ENCODE data around the gene PSMB3.

PSMB3 gene

DNA sequence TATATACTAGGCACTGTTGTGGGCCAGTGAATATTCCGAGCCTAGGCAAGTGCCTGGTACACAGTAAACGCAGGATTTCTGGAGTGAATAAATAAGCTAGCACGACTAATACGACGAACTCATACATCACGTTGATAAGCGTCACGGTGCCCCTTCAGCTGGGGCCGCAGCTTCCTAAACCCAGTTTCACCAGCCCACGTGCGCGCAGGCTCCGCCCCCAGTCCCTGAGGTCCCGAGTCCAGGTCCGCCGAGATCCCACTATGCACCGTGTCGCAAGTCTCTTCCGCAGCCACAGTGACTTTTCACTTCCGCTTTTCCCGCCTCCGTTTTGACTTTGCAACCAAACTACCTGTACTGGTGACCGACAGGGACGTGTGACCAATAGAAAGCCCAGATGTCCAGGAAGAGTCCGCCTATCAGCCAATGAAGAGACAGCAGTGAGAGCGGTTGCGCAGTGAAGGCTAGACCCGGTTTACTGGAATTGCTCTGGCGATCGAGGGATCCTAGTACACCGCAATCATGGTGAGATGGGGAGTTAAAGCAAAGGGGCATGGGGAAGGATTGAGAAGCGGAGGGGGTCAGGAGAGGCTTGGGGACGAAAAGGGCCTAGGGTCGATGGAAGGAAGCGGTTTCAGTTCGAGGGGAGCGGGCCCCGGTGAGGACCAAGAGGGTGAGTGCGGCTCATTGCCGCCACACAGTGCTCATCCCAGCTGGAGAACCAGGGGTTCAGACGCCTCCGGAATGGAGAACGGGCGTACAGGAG lies at the start of gene PSMB3:
Gene PSMB3, plus strand, starts transcription at position 434 of the 763 bp plus-strand sequence. Its CDS starts 86 bp downstream, at position 520.
- peak; percentile 97 for DNase-seq (ENCODE audit: low spot score)

DNA sequence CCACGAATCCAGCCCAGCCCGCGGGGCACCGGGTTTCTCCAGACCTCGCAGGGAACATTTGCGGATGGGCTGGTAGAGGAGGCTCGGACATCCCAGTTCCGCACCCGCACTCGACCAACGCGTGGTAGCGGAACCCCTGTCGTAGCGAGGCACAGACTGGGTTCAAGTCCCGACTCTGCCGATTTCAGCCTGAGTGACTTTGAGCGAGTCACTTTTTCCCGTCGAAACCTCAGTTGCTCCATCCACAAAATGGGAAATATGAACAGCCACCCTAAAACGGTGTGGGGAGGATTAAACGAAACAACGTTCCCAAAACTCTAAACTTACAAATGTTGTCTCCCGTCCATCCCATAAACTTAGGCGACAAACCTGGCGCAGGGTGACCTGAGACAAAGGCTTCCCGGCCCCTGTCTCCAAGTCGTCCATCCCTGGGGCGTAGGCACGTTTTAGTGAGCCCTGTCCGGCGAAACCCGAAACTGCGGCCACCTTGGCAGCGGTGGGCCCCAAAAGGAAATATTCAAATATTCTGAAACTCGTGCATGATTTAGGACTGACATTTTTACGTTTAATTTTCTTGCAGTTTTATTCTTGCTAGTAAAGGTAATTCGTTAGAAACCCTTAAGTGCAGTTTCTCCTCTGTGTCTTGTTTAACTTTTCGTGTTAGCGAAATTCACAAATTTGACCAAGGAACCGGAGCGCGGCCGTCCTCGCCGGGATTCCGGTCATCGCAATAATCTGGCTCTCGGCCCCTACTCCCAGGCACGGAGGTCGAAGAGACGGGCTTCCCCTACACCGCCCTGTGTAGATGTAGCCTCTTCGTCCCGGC lies 49.4 kb upstream of the PSMB3 start:
- no peak for DNase-seq (ENCODE audit: low spot score)

DNA sequence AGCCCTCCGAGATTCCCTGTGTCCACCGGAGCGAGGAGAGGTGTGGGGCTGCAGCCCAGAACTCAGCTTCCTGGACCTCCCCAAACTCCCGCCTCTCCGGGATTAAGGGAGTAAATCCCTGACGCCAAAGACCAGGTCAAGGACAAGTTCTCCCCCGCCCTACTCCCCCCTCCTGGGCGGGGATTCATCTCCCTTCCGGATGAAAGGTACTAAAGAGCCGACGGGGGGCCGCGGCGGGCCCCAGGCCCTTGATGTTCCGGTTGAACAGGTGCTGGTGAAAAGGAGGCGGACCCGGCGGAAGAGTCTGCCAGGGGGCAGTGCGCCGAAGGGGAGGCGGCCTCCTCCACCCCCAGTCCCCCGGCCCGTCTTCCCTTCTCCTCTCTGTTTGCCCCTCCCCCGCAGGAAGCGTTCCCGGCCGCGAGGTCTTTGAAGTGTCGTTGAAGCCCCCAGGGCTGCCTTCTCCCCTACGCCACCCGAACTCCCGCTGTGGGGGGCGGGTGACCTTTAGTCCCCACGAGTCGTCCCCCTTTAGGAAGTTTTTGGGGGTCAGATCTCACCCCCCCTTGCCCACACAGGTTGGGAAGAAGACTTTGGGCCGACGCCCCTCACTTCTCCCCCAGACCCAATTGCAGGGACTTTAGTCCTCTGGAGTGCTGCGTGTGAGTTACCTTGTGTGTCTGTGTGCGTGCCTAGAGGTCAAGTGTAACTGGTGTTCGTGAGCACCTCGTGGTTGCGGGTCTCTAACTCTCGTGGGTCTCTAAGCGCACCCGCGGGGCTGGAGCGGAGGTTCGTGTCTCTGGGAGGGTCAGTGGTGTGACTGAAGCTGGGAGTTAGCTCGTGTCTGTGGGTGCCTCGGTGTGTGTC lies 48.6 kb upstream of the PSMB3 start:
- peak; percentile 79 for DNase-seq (ENCODE audit: low spot score)

DNA sequence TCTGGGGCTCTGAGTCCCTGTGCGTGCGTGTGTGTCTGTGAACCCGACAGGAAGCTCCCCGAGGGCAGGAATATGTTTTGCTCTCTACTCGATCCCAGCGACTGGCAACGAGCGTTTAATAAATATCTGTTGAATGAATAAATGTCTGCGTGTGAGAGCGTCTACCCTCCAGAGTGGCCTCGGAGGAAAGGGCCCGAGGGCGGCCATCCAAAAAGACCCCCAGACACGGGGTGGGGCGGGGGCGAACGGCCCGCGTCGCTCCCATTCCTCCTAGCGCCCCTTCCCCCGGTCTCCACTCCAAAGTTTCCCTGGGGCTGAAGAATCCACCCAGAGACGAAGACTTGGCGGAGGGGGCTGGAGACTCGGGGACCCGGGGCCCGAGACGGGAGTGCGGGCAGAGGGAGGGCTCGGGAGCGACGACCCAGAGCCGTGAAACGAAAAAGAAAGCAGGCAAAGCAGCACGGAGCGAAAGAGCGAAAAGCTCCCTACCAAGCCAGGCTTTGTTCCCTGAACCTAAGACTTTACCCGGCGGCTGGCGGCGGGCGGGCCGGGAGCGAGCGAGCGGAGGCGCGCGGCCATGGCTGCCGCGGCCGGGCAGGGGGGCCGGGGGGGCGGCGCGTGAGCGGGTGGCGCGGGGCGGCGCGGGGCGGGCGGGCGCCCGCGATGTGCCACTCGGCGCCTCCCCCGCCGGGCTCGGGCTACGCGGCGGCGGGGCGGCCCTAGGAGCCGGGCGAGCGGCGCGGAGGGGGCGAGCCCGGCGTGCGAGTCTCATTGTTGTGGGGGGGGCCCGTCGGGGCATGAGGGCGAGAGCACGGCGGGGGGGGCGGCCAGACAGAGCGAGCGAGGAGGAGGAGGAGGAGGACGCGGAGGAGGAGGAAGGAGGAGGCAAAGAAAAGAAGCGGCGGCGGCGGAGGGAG lies 47.7 kb upstream of the PSMB3 start, which contains the start of gene MLLT6:
Gene MLLT6, plus strand, starts transcription at position 668 of the 917 bp plus-strand sequence. CDS start 360 bp downstream, outside the sequence.
- DNase-seq (ENCODE audit: low spot score) = peak; percentile 96

DNA sequence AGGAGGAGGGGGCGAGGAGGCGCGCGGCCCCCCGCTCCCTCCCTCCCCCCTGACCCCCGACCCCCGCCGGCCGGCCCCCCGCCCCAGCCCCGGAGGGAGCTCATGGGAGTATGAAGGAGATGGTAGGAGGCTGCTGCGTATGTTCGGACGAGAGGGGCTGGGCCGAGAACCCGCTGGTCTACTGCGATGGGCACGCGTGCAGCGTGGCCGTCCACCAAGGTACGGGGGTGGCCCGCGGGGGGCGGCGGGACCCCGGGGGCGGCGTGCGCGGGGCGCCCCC lies 47.1 kb upstream of the PSMB3 start:
- DNase-seq (ENCODE audit: low spot score) = peak; percentile 83

DNA sequence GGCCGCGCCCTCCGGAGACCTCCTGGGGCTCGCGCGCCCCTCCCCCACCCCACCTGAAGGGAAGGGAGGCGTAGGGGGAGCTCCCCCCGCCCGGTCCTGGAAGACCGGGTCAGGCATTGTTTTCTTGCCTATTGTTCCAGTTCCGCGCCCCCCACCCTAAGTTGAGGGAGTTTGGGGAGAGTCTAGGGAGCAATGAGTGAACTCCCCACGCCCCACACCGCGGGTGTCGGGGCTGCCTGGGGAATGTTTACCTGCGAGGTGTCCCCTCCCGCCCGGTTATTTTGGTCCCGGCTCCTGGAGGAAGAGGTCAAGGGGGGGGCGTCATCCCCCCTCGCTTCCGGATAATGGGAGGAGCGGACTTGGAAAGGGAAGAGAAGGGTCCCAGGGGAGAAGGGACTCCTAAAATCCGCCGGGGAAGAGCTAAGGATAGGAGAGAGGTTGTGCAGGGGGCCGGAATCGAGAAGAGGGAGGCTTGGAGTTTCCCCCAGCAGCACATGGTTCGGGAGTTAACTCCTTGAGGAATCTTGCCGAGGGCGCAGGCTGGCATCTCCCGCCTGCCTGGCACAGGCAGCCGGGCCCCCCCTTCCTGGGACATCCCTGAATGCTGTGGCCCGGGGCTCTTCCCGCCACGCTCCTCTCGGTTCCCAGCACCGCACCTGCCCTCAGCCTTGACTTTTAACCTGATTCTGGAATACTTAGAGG lies 46.6 kb upstream of the PSMB3 start:
- peak; percentile 88 for DNase-seq (ENCODE audit: low spot score)

DNA sequence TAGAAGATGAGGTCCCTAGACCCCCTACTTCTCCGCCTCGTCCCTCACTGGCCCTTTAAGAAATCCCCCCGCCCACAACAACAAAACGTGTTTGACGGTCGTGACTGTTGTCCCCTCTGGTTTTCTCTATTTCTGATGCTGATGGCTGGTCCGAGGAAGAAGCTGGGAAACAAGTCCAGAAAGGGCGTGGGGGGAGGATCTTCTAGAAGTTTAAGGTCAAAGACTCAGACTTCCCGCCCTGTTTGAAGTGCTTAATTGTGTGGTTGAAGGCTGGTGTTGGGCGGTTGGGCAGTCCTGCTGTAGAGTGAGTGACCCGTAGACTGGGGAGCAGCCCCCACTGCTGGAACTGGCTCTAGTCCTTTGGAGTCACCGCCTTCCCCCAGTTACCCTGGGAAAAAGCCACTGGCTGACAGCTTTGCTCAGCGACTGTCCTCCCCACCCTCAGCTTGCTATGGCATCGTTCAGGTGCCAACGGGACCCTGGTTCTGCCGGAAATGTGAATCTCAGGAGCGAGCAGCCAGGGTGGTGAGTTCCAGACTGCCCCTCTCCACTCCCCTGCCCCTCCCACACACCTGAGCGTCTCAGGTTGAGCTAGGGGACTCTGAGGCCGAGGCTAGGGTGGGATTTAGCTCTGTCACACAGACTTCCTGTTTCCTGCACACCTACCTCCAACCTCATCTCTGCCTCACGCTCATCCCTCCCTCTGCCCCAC lies 45.9 kb upstream of the PSMB3 start:
- DNase-seq (ENCODE audit: low spot score) = no peak

DNA sequence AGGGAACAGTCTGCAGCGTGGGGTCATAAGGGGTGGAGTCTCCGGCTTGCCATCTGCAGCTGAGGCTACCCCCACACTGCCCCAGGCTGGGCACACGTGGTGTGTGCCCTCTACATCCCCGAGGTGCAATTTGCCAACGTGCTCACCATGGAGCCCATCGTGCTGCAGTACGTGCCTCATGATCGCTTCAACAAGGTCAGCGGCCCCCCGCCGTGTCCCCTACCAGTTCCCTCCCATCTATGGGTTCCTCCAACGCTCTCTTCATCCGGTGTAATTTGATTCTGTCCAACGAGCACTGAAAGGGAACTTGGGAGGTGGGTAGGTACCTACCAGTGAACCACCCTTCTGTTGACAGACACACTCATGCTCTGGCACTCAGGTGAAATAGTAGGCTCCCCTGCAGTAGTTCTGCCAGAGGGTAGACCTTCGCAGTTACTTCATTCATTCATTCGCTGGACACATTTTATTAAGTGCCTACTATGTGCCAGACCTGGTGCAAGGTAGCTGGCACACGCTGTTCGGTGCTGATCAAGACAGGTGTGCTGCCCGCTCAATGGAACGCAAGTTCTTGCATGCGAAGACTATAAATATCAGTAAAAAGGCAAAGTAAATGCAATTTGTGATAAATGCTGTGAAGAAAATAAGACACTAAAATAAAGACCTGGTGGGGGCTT lies 44.7 kb upstream of the PSMB3 start:
- no peak for DNase-seq (ENCODE audit: low spot score)

DNA sequence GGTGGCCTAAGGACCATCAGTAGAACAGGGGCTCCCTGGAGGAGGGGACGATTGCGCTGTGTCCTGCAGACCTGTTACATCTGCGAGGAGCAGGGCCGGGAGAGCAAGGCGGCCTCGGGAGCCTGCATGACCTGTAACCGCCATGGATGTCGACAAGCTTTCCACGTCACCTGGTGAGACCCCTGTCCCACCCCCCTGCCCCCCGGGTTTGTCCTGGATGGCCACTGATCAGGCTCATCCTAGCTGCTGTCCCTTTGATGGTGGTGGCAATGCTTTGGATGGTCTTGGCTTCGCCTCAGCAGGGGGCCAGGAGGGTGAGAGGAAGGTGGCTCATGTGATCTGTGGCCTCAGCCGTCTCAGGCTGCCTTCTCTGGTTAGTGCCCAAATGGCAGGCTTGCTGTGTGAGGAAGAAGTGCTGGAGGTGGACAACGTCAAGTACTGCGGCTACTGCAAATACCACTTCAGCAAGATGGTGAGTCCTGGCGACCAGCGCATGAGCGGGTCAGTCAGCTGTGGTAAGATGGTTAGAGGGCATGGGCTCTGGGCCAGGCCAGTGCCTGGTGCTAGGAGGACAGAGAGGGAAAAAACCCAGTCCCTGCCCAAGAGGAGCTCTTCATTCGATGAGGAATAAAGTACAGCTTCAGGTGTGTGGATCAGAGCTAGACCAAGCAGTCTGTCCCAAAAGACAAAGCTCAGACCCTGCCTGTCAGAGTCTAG lies 43.3 kb upstream of the PSMB3 start:
- DNase-seq (ENCODE audit: low spot score) = no peak

DNA sequence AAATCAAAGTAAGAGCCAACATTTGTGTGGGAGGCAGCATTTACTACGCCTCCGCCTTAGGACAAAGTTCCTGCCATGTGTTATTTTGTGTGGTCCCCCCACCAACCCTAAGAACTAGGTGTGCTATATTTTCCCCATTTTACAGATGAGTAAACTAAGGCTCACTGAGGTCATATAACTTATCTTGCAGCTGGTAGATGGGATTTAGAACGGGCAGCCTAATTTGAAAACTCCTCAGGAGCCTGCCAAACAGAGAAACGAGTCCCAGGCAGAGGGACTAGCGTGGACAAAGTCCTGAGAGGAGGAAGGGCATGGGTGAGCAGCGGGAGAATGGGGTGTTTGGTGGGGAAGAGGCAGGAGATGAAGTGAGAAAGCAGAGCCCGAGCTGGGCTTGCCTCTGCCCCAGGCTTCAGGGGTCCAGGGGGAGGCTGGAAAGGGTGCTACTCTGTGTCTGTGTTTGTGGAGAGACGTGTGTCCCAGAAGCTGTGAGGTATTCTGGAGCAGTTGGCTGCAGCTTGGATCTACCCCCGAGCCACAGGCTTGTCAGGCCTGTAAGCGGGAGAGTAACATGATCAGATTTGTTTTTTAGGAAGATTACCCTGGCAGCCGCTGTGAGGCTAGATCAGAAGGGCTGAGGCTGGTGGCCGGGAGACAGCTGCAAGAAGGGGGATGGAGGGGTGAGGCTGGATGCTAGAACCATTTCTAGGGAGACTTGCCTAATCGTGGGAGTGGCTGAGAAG lies 42.5 kb upstream of the PSMB3 start:
- peak; percentile 84 for DNase-seq (ENCODE audit: low spot score)

DNA sequence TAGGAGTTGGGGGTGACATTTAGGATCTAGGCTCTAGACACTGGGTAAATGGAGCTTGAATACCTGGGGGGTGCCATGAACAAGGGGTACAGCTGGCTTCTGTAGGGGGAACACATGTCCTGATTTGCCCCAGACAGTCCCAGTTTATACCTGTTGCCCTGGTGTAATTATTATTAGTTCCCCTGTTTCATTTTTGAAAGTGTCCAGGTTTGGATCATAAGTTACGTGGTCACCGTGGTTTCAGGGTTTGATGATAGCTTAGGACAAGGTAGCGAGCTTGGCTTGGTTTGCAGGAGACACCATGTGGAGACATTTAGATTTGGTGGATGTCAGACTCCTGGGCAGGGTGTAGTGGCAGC lies 42.0 kb upstream of the PSMB3 start:
- DNase-seq (ENCODE audit: low spot score) = no peak

DNA sequence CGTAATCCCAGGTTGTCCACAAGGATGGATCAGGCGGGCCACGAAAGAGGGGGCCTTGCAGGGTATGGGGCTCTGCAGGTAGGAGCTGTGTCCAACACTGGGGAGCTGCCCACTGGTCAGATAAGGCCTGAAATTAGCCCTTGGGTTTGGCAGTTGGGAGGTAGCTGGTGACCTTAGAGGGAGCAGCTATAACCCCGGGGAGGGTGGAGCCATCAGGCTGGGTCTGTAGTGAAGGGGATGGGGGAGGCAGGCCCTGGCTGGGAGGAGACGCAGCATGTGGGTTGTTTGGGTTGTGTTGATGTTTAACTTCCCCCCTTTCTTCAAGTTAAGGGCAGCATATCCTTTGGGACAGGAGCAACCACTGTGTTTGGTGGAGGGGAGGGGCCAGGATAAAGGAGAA lies 41.6 kb upstream of the PSMB3 start:
- DNase-seq (ENCODE audit: low spot score) = no peak

DNA sequence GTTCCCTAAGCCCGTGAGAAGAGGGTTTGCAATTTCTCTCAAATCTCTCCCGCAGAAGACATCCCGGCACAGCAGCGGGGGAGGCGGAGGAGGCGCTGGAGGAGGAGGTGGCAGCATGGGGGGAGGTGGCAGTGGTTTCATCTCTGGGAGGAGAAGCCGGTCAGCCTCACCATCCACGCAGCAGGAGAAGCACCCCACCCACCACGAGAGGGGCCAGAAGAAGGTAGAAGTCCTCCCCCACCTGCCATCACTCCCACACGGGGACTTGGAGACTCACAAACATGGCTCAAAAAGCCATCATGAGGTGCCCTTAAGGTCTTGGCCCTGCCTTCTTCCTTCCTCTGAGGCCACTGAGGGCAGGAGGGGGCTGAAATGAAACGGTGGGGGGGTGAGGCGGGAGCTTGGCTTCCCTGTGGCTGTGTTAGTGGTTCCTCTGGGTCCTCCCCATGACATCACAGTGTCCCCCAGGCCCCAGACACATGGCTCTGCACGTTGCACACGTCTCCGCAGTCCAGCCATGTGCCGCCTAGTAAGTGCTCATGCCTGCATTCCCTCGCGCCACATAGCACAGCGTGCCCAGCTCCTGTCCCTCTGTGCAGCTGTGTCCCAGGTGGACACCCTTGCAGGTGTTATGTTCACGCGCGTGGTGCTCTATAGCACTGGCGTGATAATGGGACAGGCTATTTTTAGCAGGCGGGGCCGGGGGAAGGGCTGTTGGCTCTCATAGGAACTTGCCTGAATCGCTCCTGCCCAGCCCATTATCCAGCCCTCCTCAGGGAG lies 40.6 kb upstream of the PSMB3 start:
- DNase-seq (ENCODE audit: low spot score) = no peak

DNA sequence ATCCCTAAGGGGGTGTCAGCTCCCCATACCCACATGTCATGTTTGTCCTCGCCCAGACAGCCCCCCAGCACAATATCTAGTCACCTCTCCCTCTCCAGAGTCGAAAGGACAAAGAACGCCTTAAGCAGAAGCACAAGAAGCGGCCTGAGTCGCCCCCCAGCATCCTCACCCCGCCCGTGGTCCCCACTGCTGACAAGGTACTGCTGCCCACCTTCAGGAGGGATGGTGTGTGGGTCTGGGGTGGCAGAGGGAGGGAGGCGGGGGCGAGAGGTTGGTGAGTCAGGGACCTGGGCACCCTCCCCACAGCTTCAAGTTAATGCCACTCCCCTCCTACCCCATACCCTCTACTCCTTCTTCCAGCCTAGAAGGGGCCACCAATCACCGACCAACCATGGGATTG lies 39.9 kb upstream of the PSMB3 start:
- no peak for DNase-seq (ENCODE audit: low spot score)

DNA sequence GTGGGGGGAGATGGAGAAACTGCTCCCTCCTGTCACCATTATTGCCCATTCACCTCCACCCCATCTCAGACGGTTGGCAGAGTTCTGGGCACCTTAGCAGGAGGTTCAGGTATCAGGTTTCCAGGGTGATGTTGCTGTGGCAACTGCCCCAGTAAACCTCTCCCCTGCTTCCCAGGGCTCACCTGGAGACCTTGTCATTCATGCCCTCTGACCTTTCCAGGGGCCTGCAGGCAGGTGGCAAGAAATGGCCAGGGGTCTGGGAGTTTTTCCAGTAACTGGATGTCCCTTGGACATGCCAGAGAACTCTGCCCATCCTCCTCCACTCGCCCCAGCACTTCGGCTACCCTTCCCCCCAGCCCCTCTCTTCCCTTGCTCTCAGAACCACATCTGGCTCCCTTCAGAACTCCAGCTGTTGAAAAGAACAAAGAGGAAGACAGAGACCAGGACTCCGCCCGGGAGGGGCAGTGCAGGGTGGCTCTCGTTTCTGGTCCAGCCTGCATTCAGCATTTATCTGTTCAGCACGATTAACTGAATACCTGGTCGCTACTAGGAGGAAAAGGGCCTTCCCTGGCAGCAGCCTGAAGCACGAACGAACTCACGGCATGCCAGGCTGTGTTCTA lies 39.0 kb upstream of the PSMB3 start:
- DNase-seq (ENCODE audit: low spot score) = no peak

DNA sequence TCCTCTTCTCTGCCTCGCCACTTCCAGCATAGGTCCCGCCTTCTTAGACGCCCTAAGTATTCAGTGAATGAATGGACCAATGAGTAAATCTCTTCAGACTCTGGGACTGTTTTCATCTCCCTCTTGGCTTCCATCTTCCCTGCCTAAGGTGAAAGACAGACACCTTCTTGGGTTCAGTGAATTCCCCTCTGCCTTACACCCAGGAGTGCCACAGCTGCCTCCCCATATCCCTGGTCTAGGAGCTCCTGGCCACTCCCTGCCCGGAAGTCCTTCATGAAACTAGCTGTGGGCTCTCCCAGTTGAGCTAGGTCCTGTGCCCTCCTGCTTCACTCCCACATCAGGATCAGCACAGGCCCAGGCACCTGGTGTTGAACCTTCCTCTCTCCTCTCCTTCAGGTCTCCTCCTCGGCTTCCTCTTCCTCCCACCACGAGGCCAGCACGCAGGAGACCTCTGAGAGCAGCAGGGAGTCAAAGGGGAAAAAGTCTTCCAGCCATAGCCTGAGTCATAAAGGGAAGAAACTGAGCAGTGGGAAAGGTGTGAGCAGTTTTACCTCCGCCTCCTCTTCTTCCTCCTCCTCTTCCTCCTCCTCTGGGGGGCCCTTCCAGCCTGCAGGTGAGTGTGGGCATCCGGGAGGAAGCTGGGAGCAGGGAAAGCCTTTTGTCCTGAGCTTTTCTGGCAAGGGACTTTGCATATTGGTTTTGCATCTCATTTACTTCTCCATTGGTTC lies 37.2 kb upstream of the PSMB3 start:
- no peak for DNase-seq (ENCODE audit: low spot score)

Measured in D341Med (cell line).